GM21447 (cell line): ENCODE measurements around the gene NOC3L.
"Not testable (repeated sequence)": the region's sequence is repeated elsewhere in the genome, so short reads cannot be mapped to it uniquely, and the experiment has no call there.

Source experiments
- ATAC-seq: cut with Tn5 transposase; IDR thresholded peaks from one replicate; pipeline ENCODE4 v1.9.1; 2021; ENCODE audit not compliant: unreplicated experiment

The NOC3L gene

DNA sequence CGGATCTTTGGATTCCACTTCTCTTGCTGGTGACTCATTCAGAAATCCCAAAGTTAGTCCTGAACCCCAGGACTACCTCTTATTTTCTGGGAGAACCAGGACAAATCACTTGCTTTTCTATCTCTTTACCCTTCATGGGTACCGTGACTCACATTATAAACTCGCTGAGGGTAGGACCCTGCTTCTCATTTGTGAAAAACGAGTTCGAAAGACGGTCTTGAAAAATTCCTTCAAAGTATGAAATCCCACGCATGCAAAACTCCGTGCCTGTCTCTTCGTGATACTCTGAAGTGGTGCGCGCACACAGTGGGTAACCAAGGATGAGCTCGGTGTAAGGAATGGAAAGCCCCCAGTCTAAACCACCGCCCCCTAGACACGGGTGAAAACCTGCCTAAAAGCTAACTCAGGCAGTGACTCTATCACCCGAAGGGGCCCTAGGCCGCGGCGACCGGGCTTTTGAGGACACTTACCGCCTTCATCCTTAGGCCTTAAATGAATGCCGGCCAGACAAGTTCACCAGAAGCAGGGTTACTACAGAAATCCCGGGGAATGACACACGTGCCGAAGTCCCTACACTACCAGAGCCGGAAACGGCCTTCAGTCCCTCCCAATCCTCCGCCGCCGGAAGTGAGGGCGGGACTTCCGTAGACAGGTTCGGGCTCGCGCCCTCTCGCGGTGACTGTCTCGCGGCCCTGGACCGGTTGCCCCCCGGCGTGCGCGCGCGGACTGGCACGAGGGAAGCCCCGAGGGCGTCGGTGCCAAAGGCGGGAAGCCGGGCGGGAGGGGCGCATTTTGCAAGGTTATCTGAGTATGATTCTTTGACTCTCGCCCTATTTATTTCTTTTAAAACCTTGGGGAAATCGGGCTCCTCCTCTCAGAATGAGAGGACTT lies at the start of gene NOC3L:
Gene NOC3L, minus strand, starts transcription at position 580 of the 891 bp plus-strand sequence. Its CDS starts 101 bp downstream, at position 479.
- ATAC-seq: peak; percentile 98

DNA sequence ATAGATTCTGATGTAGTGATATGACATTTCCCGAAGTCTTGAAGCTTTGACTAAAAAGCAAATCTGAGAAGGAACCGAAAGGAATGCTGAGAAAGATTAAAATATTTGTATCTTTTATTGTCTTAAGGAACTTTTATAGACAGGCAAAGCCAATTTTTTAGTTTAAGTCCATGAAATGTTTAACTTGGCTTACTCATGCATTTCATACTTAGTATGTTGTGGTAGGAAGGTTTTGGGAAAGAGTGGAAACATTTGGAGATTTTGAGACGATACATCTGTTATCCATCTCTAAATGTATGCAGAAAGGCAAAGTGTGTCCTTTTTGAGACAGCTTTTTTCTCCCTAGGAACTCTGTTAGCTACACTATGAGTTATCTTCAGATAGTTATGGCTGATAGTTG lies 49.7 kb upstream of the NOC3L start:
- ATAC-seq: no peak

DNA sequence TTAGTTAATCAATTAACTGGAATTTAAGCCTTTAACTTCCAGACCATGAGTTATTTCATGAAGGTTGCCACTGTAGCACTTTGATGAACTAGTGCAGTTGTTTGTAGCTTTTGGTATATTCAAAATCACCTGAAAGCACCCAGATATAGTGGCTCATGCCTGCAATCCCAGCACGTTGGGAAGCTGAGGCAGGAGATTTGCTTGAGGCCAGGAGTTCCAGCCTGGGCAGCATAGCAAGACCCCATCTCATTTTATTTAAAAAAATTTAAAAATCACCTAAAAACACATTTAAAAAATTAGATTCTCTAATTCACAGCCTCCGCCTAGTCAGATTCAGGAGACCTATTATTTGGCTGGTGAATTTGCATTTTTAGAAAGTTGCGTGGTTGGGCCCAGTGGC lies 48.6 kb upstream of the NOC3L start:
- no peak for ATAC-seq

DNA sequence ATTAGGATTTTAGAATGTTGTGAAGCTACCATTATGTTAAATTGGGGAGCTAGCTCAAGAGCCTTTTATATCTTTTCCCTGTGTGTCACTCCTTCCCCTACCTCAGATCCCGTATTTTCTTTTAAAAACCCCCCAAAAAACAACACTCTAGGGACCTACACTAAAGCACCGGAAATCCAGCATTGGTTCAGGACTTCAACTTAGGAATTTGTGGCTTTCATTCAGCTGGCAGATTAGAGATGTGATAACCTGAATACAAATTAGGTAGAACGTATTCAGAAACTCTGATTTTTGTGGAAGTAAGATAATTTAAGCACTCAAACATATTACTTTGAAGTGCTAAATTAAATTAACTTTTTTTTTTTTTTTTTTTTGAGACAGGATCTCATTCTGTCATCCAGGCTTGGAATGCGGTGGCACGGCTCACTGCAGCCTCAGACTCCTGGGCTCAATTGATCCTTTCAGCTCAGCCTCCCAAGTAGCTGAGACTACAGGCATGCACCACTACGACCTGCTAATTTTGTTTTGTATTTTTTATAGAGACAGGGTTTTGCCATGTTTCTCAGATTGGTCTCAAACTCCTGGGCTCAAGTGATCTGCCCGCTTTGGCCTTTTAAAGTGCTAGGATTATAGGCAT lies 46.4 kb upstream of the NOC3L start:
- no peak for ATAC-seq

- no peak for ATAC-seq
Measured at GRCh38 chr10:94407668-94408067, 44.9 kb upstream of the NOC3L start.

- ATAC-seq: no peak
Measured at GRCh38 chr10:94405406-94405805, 42.7 kb upstream of the NOC3L start.

DNA sequence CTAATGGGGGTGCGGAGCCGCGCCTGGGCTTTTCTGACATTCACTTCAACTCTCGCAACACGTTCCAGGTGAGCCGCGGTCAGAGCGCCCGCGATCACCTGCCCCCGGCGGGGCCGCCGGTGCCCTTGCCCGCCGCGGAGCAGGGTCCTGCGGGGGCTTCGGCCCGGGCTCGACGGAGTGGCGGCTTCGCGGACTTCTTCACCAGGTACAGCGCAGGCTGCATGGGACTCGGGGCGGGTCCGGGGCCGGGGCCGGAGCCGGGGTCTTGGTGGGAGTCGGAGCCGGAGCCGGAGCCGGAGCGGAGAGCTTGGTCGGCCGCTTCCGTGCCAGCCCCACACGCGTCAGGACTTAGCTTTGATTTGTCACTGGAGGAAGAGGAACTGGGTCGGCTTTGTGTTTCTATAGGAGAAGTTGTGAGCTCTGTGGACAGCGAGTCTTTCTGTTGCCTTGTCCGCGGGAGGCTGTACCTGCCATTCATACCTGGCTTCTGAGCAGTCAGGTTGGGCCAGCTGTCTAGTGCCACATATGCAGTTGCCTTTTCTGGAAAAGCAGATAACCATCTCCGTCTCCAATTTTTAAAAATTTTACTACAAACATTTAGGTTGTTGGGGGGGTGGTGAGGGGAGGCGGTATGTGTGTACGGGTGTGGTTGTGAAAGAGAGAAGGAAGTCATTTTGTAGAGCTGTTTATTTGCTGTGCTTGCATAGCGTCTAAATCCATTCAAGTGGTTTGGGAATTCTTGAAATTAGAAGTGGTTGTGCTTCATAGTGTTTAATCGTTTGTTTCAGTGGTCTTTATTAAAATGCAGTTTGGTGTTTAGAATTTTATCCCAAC lies 40.9 kb upstream of the NOC3L start:
- peak; percentile 56 for ATAC-seq

DNA sequence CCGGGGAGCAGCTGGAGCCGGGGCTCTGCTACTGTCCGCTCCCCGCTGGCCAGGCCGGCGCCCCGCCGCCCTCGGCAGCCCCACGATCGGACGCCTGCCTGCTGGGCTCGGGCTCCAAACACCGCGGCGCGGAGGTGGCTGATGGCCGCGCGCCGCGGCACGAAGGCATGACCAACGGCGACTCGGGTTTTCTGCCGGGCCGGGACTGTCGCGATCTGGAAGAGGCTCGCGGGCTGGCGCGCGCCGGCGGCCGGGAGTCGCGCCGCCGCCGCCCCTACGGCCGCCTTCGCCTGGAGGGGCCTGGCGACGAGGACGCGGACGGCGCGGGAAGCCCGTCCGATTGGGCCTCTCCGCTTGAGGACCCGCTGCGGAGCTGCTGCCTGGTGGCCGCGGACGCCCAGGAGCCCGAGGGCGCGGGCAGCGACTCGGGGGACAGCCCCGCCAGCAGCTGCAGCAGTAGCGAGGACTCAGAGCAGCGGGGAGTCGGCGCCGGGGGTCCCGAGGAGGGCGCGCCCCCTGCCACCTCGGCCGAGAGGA lies 40.2 kb upstream of the NOC3L start:
- peak; percentile 21 for ATAC-seq

- peak; percentile 65 for ATAC-seq
Measured at GRCh38 chr10:94402204-94402842, 39.6 kb upstream of the NOC3L start, which contains the start of gene TBC1D12. TSS of gene TBC1D12 (plus strand) at chr10:94402541. CDS start at chr10:94402614, 73 bp downstream.

DNA sequence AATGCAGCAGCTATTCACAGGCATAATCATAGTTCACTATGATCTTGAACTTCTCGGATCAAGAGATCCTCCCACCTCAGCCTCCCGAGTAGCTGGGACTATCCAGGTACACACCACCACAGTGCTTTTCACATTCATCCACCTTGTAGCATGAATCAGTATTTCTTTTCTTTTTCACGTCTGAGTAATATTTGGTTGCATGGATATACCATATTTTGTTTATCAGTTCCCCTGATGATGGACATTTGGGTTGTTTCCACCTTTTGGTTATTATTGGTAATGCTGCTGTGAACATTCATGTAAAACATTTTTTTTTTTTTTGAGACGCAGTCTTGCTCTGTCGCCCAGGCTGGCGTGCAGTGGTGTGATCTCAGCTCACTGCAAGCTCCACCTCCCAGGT lies 36.0 kb upstream of the NOC3L start:
- no peak for ATAC-seq

GRCh38 chr10:94397549-94398370 lies 35.0 kb upstream of the NOC3L start:
- ATAC-seq: no peak

GRCh38 chr10:94392117-94392516 lies 29.4 kb upstream of the NOC3L start:
- ATAC-seq: not testable (repeated sequence)

- ATAC-seq: not testable (repeated sequence)
Measured at GRCh38 chr10:94385733-94386132, 23.0 kb upstream of the NOC3L start.

- no peak for ATAC-seq
Measured at GRCh38 chr10:94383530-94383929, 20.8 kb upstream of the NOC3L start.

- ATAC-seq: no peak
Measured at GRCh38 chr10:94376865-94377264, 14.1 kb upstream of the NOC3L start.

- no peak for ATAC-seq
Measured at GRCh38 chr10:94375374-94375773, 12.6 kb upstream of the NOC3L start.

GRCh38 chr10:94370501-94370900 lies 7.8 kb upstream of the NOC3L start:
- no peak for ATAC-seq

DNA sequence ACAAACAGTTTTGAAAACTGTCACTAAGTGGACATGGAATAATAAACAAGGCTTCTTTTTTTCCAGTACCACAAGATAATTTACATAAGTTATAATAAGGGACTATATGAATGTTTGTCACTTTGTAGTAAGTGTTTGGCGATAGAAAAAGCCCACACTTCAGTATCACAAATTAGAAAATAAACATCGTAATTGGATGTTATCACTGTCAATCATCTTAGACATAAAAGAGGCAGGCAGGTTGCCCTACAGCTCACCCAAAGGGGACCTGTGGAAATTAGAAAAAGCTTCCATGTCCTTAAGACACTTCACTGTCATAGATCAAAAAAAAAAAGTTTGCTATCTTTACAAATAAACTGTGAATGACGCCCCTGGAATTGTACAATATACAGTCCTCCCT lies 3.6 kb upstream of the NOC3L start:
- ATAC-seq: no peak

GRCh38 chr10:94364482-94364881 lies 1.7 kb upstream of the NOC3L start:
- no peak for ATAC-seq

- peak; percentile 3 for ATAC-seq
Measured at GRCh38 chr10:94363251-94363565, 469 bp upstream of the NOC3L start.
